ENCODE results near the gene AFF2.

Gene AFF2

GRCh38 chrX:148771440-148771839 is 271.0 kb downstream of the AFF2 start:
- no peak for DNase-seq

- no peak for DNase-seq
Measured at GRCh38 chrX:148774276-148774675, 273.9 kb downstream of the AFF2 start.

- no peak for DNase-seq
Measured at GRCh38 chrX:148784137-148784536, 283.7 kb downstream of the AFF2 start.

GRCh38 chrX:148784856-148785255 is 284.4 kb downstream of the AFF2 start:
- no peak for DNase-seq

- no peak for DNase-seq
Measured at GRCh38 chrX:148785256-148785655, 284.8 kb downstream of the AFF2 start.

GRCh38 chrX:148788449-148788848 is 288.0 kb downstream of the AFF2 start:
- DNase-seq = no peak

GRCh38 chrX:148794350-148794749 is 293.9 kb downstream of the AFF2 start:
- DNase-seq = no peak

GRCh38 chrX:148804579-148805355 is 304.4 kb downstream of the AFF2 start:
- no peak for DNase-seq

GRCh38 chrX:148806145-148806870 is 305.9 kb downstream of the AFF2 start:
- DNase-seq = no peak

- DNase-seq = no peak
Measured at GRCh38 chrX:148808833-148809232, 308.4 kb downstream of the AFF2 start.

GRCh38 chrX:148811236-148811635 is 310.8 kb downstream of the AFF2 start:
- DNase-seq = no peak

GRCh38 chrX:148813422-148813821 is 313.0 kb downstream of the AFF2 start:
- no peak for DNase-seq

GRCh38 chrX:148813967-148814366 is 313.6 kb downstream of the AFF2 start:
- no peak for DNase-seq

- DNase-seq = no peak
Measured at GRCh38 chrX:148815218-148815961, 315.0 kb downstream of the AFF2 start.

- DNase-seq = no peak
Measured at GRCh38 chrX:148823986-148824385, 323.6 kb downstream of the AFF2 start.

- DNase-seq = no peak
Measured at GRCh38 chrX:148825696-148826095, 325.3 kb downstream of the AFF2 start.

GRCh38 chrX:148836741-148837140 is 336.3 kb downstream of the AFF2 start:
- no peak for DNase-seq

GRCh38 chrX:148850631-148851030 is 350.2 kb downstream of the AFF2 start:
- no peak for DNase-seq

- DNase-seq = no peak
Measured at GRCh38 chrX:148854306-148854705, 353.9 kb downstream of the AFF2 start.

- DNase-seq = no peak
Measured at GRCh38 chrX:148856505-148856904, 356.1 kb downstream of the AFF2 start.

GRCh38 chrX:148865277-148866210 is 365.1 kb downstream of the AFF2 start:
- DNase-seq = no peak

- no peak for DNase-seq
Measured at GRCh38 chrX:148867596-148867995, 367.2 kb downstream of the AFF2 start.

Measured in NCI-H2081 treated with DMSO at 0.1 percent for 48 hours (cell line).